Activated naive CD4-positive, alpha-beta T cell treated with anti-CD3 and anti-CD28 coated beads for 36 hours (primary cell): ENCODE measurements around the gene DNM2. TPM values are rescaled to one million over a fixed set of nuclear protein-coding genes. Genes with fewer than 3 reads are reported as not detected.

ENCODE experiments used
- CTCF ChIA-PET: fragments of 350-600 bp; sonication (Branson Sonifier 250); formaldehyde crosslinking; loops from one replicate; lab custom pipeline; 2021; ENCODE audit warnings: antibody characterized with exemption; lab: Charles Lee
- DNase-seq: peaks from one replicate; pipeline ENCODE4 v3.0.0-alpha.2; 2020
- H3K27ac Mint-ChIP-seq: one replicate; pipeline ENCODE4 v1.8.0; 2021; ENCODE audit warnings: mild to moderate bottlenecking, mixed read lengths
- H3K27me3 Mint-ChIP-seq: one replicate; pipeline ENCODE4 v1.8.0; 2021; ENCODE audit warnings: low read depth, mixed read lengths
- H3K36me3 Mint-ChIP-seq: one replicate; pipeline ENCODE4 v1.8.0; 2021; ENCODE audit warnings: low read depth, mixed read lengths
- H3K4me1 Mint-ChIP-seq: one replicate; pipeline ENCODE4 v1.8.0; 2021; ENCODE audit warnings: low read depth, mixed read lengths
- H3K4me3 Mint-ChIP-seq: one replicate; pipeline ENCODE4 v1.8.0; 2021; ENCODE audit warnings: mild to moderate bottlenecking, moderate library complexity, mixed read lengths
- H3K9me3 Mint-ChIP-seq: one replicate; pipeline ENCODE4 v1.8.0; 2021; ENCODE audit warnings: mixed read lengths
- intact Hi-C: fragments of 100-400 bp; cut with micrococcal nuclease; formaldehyde crosslinking; loops from one replicate; pipeline ENCODE4 v1.15.1; 2023
- total RNA-seq, 2 experiments: library from RNA; stranded (reverse); gene quantifications; one replicate each; pipeline ENCODE4 v1.2.3, GENCODE V29; 2021

The DNM2 gene
- total RNA-seq, 2 experiments from 2014 or later = 144 to 148 TPM

- no peak for DNase-seq
- H3K4me3 Mint-ChIP-seq = no peak overlapping the region
- H3K4me1 Mint-ChIP-seq = peaks cover 6% of the 10 kb centered on the region
- peaks cover 18% of the 10 kb centered on the region for H3K36me3 Mint-ChIP-seq
- H3K27me3 Mint-ChIP-seq = no peaks in the 10 kb centered on the region
- CTCF ChIA-PET = no interaction called here
- H3K9me3 Mint-ChIP-seq = no peaks in the 10 kb centered on the region
- intact Hi-C loops = no loop called here
- peak overlapping the region; percentile 53 for H3K27ac Mint-ChIP-seq
Observed at GRCh38 chr19:10815969-10816644, 98.2 kb downstream of the DNM2 start.

GRCh38 chr19:10816691-10817090, 98.8 kb downstream of the DNM2 start:
- intact Hi-C loops = no loop called here
- H3K4me1 Mint-ChIP-seq = peaks cover 6% of the 10 kb centered on the region
- CTCF ChIA-PET = no interaction called here
- no peaks in the 10 kb centered on the region for H3K9me3 Mint-ChIP-seq
- no peak overlapping the region for H3K4me3 Mint-ChIP-seq
- no peaks in the 10 kb centered on the region for H3K27me3 Mint-ChIP-seq
- DNase-seq = no peak
- peaks cover 18% of the 10 kb centered on the region for H3K36me3 Mint-ChIP-seq
- H3K27ac Mint-ChIP-seq = peak overlapping the region; percentile 53

- Mint-ChIP-seq H3K27ac (no peak overlapping the region), H3K36me3 (peaks cover 18% of the 10 kb centered on the region), H3K4me3 (no peak overlapping the region), H3K27me3 (no peaks in the 10 kb centered on the region), H3K4me1 (peaks cover 6% of the 10 kb centered on the region), H3K9me3 (no peaks in the 10 kb centered on the region)
- no peak for DNase-seq
- CTCF ChIA-PET = no interaction called here
- intact Hi-C loops = no loop called here
Observed at GRCh38 chr19:10817291-10818038, 99.6 kb downstream of the DNM2 start.

GRCh38 chr19:10818301-10819123, 100.6 kb downstream of the DNM2 start:
- Mint-ChIP-seq H3K9me3 (no peaks in the 10 kb centered on the region), H3K4me3 (no peak overlapping the region), H3K27me3 (no peaks in the 10 kb centered on the region), H3K27ac (no peak overlapping the region), H3K36me3 (peaks cover 18% of the 10 kb centered on the region), H3K4me1 (no peaks in the 10 kb centered on the region)
- CTCF ChIA-PET = interaction anchor here (0.7 to 1.2 kb wide), 2 partner anchors 61 to 101 kb away, joined by 3 to 4 read pairs; partner anchors contain the start of gene DNM2
- DNase-seq = no peak
- intact Hi-C loops = no loop called here

- H3K36me3 Mint-ChIP-seq = peaks cover 18% of the 10 kb centered on the region
Observed at GRCh38 chr19:10819124-10820060, 101.5 kb downstream of the DNM2 start.

GRCh38 chr19:10820173-10820572, 102.3 kb downstream of the DNM2 start:
- Mint-ChIP-seq H3K4me1 (no peaks in the 10 kb centered on the region), H3K27me3 (no peaks in the 10 kb centered on the region), H3K9me3 (no peaks in the 10 kb centered on the region), H3K36me3 (peaks cover 18% of the 10 kb centered on the region), H3K4me3 (no peak overlapping the region), H3K27ac (peak overlapping the region; percentile 57)
- intact Hi-C loops = loop anchor here (1.0 kb wide), 1 partner anchor 103 kb away; no protein-coding TSS in a partner anchor
- CTCF ChIA-PET = interaction anchor here (0.7 to 1.8 kb wide), 6 partner anchors 24 to 118 kb away, joined by 3 to 13 read pairs (median 4); partner anchors contain the start of gene DNM2
- peak; percentile 33 for DNase-seq

More at GRCh38 chr19:10819124-10820060, 101.5 kb downstream of the DNM2 start:
- no peak for DNase-seq
- H3K4me1 Mint-ChIP-seq = no peaks in the 10 kb centered on the region
- H3K27ac Mint-ChIP-seq = peak overlapping the region; percentile 5
- no peaks in the 10 kb centered on the region for H3K27me3 Mint-ChIP-seq
- H3K9me3 Mint-ChIP-seq = no peaks in the 10 kb centered on the region
- CTCF ChIA-PET = interaction anchor here (1.2 kb wide), 1 partner anchor 102 kb away, joined by 4 read pairs; the partner anchor contains the start of gene DNM2
- intact Hi-C loops = loop anchor here (1.0 kb wide), 1 partner anchor 102 kb away; no protein-coding TSS in a partner anchor
- no peak overlapping the region for H3K4me3 Mint-ChIP-seq

- CTCF ChIA-PET = interaction anchor here (0.6 to 1.0 kb wide), 2 partner anchors 30 to 401 kb away, joined by 3 to 4 read pairs; no protein-coding TSS in a partner anchor
- no peaks in the 10 kb centered on the region for H3K27me3 Mint-ChIP-seq
- no peak for DNase-seq
- H3K4me1 Mint-ChIP-seq = no peaks in the 10 kb centered on the region
- no peak overlapping the region for H3K4me3 Mint-ChIP-seq
- no peak overlapping the region for H3K27ac Mint-ChIP-seq
- H3K9me3 Mint-ChIP-seq = no peaks in the 10 kb centered on the region
- peaks cover 18% of the 10 kb centered on the region for H3K36me3 Mint-ChIP-seq
- intact Hi-C loops = no loop called here
Observed at GRCh38 chr19:10823690-10824089, 105.8 kb downstream of the DNM2 start.

GRCh38 chr19:10826231-10826630, 108.4 kb downstream of the DNM2 start:
- H3K27me3 Mint-ChIP-seq = no peaks in the 10 kb centered on the region
- no peak overlapping the region for H3K4me3 Mint-ChIP-seq
- H3K27ac Mint-ChIP-seq = no peak overlapping the region
- H3K36me3 Mint-ChIP-seq = peaks cover 6% of the 10 kb centered on the region
- no peaks in the 10 kb centered on the region for H3K4me1 Mint-ChIP-seq
- no peaks in the 10 kb centered on the region for H3K9me3 Mint-ChIP-seq
- DNase-seq = no peak
- CTCF ChIA-PET = interaction anchor here (0.7 kb wide), 1 partner anchor 38 kb away, joined by 3 read pairs; no protein-coding TSS in a partner anchor
- intact Hi-C loops = no loop called here

- H3K27me3 Mint-ChIP-seq = no peaks in the 10 kb centered on the region
- H3K9me3 Mint-ChIP-seq = no peaks in the 10 kb centered on the region
- intact Hi-C loops = no loop called here
- peaks cover 6% of the 10 kb centered on the region for H3K36me3 Mint-ChIP-seq
- H3K27ac Mint-ChIP-seq = no peak overlapping the region
- CTCF ChIA-PET = interaction anchor here (0.7 kb wide), 2 partner anchors 37 to 125 kb away, joined by 3 read pairs; no protein-coding TSS in a partner anchor
- no peaks in the 10 kb centered on the region for H3K4me1 Mint-ChIP-seq
- no peak for DNase-seq
- H3K4me3 Mint-ChIP-seq = no peak overlapping the region
Observed at GRCh38 chr19:10826846-10827245, 109.0 kb downstream of the DNM2 start.

- CTCF ChIA-PET = interaction anchor here (0.6 to 1.8 kb wide), 5 partner anchors 36 to 183 kb away, joined by 3 to 6 read pairs (median 4); partner anchors contain the start of gene DNM2
- intact Hi-C loops = no loop called here
Observed at GRCh38 chr19:10828981-10829821, 111.3 kb downstream of the DNM2 start.

More at GRCh38 chr19:10828981-10829821, 111.3 kb downstream of the DNM2 start:
- H3K27me3 Mint-ChIP-seq = no peaks in the 10 kb centered on the region
- H3K27ac Mint-ChIP-seq = no peak overlapping the region
- no peak overlapping the region for H3K4me3 Mint-ChIP-seq
- H3K4me1 Mint-ChIP-seq = no peaks in the 10 kb centered on the region
- no peaks in the 10 kb centered on the region for H3K9me3 Mint-ChIP-seq
- DNase-seq = peak; percentile 44
- H3K36me3 Mint-ChIP-seq = peaks cover 8% of the 10 kb centered on the region
